PFSK-1 (cell line): ENCODE results near the gene SLC12A3.

Source experiments
- FOXP2 ChIP-seq: optimal IDR thresholded peaks from 2 replicates; pipeline ENCODE3; 2011; ENCODE audit warnings: borderline replicate concordance, control low read depth, inconsistent platforms; ENCODE audit not compliant: insufficient read depth; ENCODE audit errors: extremely low read length, extremely low read depth
- POLR2AphosphoS5 ChIP-seq: IDR thresholded peaks from 2 replicates; pipeline ENCODE4 v1.6.1; 2012; ENCODE audit warnings: low read depth, mild to moderate bottlenecking, control low read depth, low read length, moderate library complexity
- SIN3A ChIP-seq: IDR thresholded peaks from 2 replicates; pipeline ENCODE4 v1.6.1; 2012; ENCODE audit warnings: mild to moderate bottlenecking, low read length, moderate library complexity, borderline replicate concordance; ENCODE audit not compliant: insufficient read depth
- TAF1 ChIP-seq: IDR thresholded peaks from 2 replicates; pipeline ENCODE4 v1.6.1; 2012; ENCODE audit warnings: low read length, control low read depth, borderline replicate concordance; ENCODE audit not compliant: insufficient read depth
- TF ChIP-seq, protein P1 (sequence below), 2 experiments: IDR thresholded peaks; 2 replicates each; pipeline versions ENCODE4 v1.6.1 to v1.8.0; 2011 to 2012; ENCODE audit warnings: low read depth in 2 of 2, low read length in 2 of 2, control low read depth in 1 of 2, inconsistent platforms in 1 of 2, mild to moderate bottlenecking in 1 of 2, moderate library complexity in 1 of 2; ENCODE audit not compliant: insufficient read depth in 1 of 2

Gene SLC12A3

DNA sequence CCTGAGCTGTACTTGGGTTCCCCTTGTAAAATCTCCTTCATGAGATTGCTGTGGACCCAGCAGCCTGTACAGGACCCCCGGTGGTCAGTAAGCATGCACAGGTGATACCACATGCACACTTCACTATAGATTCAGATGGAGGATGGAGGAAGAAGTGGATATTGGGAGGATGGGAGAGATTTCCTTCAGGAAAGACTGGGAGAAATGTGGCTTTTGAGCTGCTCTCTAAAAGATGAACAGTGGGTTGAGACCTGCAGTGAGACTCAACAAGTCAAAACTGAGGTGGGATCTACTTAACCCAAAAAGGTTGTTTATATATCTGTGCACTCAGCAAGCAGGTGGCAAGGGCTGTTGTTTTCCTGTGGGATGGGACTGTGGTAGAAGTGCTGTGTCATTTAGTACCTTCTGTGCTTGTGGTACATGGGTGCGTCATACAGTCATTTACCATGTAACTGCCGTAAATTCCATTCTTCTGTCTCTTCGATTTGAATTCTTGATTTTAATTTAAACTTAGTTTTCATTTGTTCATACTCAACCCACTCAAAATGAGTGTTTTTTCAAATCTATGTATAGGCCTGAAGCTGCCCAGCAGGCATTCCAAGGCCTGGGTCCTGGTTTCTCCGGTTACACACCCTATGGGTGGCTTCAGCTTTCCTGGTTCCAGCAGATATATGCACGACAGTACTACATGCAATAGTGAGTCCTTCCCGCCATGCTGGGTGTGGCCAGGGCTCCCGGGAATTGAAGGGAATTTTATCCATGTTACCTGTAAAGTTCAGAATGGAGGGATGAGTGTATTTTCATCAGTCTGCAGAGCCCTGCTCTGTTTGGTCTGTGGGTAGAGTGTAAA lies 73.9 kb downstream of the SLC12A3 start:
- TF ChIP-seq POLR2AphosphoS5, result no peak

DNA sequence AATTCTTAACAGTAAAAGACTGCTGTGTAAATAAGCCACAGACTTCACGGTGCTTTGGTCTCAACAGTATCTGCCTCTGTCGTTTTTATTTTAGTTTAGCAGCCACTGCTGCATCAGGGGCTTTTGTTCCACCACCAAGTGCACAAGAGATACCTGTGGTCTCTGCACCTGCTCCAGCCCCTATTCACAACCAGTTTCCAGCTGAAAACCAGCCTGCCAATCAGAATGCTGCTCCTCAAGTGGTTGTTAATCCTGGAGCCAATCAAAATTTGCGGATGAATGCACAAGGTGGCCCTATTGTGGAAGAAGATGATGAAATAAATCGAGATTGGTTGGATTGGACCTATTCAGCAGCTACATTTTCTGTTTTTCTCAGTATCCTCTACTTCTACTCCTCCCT lies 74.8 kb downstream of the SLC12A3 start:
- no peak for TF ChIP-seq FOXP2

DNA sequence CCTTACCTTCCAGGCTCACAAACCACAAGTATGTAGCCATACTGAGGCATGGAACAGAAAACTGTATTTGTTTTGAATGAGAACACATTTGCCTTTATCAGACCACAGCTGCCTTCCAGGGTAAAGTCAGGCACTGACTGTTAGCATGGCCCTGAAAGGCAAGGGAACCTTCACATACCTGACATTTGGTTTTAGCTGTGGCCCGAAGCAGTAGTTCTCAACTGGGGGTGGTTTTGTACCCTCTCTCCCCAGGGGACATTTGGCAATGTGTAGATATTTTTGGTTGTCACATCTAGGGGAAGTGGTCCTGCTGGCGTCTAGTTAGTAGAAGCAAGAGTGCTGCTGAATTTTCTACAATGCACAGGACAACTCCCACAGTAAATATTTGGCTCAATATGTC lies 76.1 kb downstream of the SLC12A3 start:
- TF ChIP-seq TAF1 (no peak), FOXP2 (no peak), POLR2AphosphoS5 (no peak), SIN3A (no peak)
- TF ChIP-seq, protein P1, sequence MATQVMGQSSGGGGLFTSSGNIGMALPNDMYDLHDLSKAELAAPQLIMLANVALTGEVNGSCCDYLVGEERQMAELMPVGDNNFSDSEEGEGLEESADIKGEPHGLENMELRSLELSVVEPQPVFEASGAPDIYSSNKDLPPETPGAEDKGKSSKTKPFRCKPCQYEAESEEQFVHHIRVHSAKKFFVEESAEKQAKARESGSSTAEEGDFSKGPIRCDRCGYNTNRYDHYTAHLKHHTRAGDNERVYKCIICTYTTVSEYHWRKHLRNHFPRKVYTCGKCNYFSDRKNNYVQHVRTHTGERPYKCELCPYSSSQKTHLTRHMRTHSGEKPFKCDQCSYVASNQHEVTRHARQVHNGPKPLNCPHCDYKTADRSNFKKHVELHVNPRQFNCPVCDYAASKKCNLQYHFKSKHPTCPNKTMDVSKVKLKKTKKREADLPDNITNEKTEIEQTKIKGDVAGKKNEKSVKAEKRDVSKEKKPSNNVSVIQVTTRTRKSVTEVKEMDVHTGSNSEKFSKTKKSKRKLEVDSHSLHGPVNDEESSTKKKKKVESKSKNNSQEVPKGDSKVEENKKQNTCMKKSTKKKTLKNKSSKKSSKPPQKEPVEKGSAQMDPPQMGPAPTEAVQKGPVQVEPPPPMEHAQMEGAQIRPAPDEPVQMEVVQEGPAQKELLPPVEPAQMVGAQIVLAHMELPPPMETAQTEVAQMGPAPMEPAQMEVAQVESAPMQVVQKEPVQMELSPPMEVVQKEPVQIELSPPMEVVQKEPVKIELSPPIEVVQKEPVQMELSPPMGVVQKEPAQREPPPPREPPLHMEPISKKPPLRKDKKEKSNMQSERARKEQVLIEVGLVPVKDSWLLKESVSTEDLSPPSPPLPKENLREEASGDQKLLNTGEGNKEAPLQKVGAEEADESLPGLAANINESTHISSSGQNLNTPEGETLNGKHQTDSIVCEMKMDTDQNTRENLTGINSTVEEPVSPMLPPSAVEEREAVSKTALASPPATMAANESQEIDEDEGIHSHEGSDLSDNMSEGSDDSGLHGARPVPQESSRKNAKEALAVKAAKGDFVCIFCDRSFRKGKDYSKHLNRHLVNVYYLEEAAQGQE (IDR thresholded peaks at IDR 0.05; ENCODE audit: insufficient read depth in 1 of 2, low read depth in 2 of 2, low read length in 2 of 2), result no peak

DNA sequence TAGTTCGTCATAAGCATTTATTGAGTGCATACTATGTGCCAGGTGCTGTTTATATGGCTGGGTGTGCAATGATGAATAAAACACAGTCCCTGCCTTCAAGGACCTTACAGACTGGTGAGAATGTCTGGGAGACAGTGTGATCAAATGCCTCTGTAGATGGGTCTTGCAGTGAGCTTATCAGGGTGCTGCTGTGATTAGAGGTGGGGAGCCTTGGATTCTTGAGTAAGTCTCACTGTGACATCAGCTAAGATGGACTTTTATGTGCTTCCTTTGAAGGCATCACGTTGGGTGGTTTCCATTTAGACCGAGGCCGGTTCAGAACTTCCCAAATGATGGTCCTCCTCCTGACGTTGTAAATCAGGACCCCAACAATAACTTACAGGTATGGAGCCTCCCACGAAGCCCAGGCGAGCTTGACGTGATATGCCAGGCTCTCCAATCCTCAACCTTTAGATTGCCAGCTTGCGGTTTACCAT lies 76.9 kb downstream of the SLC12A3 start:
- TF ChIP-seq TAF1, result no peak
- TF ChIP-seq POLR2AphosphoS5, result no peak
- no peak for TF ChIP-seq SIN3A
- TF ChIP-seq FOXP2, result no peak
- TF ChIP-seq, protein P1 (IDR thresholded peaks at IDR 0.05; ENCODE audit: insufficient read depth in 1 of 2, low read depth in 2 of 2, low read length in 2 of 2), result no peak

DNA sequence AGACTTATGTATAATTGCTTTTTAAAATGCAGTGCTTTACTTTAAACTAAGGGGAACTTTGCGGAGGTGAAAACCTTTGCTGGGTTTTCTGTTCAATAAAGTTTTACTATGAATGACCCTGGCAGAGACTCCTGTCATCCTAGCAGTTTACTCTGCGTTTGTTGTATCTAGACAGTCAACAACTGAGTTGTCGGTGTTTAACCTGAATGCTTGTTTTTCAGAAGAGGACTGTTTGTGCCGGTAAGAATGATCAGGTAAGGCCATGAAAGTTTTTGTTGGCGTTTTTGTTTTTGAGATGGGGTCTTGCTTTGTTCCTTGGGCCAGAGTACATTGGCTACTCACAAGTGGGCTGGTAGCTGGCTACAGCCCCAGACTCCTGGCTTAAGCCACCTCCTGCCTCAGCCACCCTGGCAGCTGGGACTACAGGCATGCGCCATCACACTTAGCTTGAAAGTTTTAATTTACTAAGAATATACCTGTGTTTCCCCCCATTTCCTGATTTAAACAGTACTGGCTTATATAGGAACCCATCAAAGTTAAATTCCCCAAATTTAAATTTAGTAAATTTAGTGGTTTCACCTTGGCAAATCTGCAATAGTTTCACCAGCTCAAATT lies 78.9 kb downstream of the SLC12A3 start:
- TF ChIP-seq SIN3A (no peak), POLR2AphosphoS5 (0 out of 2 replicates have a peak, but pooled peaks have one; percentile 16)
- TF ChIP-seq, protein P1 (IDR thresholded peaks at IDR 0.05; ENCODE audit: insufficient read depth in 1 of 2, low read depth in 2 of 2, low read length in 2 of 2), result no peak

DNA sequence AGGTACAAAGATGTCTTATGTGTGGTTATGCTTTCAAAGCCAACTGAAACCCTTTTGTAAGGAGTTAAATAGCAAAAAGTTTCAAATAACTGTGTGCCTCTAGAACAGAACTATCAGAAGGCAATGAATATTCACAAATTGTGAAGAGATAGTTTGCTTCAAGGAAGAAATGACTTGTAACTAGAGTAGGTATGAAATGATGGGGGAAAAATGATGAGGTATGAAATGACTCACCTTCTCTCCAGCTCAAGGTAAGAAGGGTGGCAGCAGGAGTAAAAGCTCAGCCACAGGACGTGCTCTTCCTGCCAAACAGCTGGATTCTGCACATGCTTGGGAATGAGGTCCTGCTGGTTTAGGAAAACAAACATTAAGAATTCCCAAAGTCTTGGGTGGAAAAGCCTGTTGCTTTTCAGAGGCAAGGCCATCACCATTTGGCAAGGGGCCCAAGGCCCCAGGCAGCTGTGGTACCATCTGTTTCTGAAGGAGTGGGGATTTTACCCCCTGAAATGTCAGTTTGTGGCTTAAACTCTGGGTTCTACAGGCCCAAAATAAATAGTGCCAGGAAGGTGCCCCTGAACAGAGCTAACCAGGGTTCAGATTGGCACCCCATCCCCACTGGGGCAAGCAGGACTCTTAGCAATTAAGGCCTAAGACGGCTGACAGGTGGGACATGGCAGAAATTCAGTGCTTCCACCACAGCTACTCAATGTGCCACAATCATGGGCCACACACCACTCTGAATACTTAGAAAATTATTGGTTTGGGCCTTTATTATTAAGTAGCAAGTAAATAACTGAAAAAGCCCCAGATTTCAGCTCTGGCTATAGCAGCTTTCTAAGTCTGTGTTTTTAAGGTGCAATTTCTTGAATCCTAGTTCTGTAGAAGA lies 80.2 kb downstream of the SLC12A3 start:
- TF ChIP-seq SIN3A, result no peak
- no peak for TF ChIP-seq POLR2AphosphoS5
- TF ChIP-seq FOXP2, result no peak
- no peak for TF ChIP-seq TAF1
- TF ChIP-seq, protein P1 (IDR thresholded peaks at IDR 0.05; ENCODE audit: insufficient read depth in 1 of 2, low read depth in 2 of 2, low read length in 2 of 2), result no peak
